ENCODE results near the gene INO80E.
A peak's percentile ranks its signal among the peaks of the same experiment; 100 is the strongest.

INO80E gene

DNA sequence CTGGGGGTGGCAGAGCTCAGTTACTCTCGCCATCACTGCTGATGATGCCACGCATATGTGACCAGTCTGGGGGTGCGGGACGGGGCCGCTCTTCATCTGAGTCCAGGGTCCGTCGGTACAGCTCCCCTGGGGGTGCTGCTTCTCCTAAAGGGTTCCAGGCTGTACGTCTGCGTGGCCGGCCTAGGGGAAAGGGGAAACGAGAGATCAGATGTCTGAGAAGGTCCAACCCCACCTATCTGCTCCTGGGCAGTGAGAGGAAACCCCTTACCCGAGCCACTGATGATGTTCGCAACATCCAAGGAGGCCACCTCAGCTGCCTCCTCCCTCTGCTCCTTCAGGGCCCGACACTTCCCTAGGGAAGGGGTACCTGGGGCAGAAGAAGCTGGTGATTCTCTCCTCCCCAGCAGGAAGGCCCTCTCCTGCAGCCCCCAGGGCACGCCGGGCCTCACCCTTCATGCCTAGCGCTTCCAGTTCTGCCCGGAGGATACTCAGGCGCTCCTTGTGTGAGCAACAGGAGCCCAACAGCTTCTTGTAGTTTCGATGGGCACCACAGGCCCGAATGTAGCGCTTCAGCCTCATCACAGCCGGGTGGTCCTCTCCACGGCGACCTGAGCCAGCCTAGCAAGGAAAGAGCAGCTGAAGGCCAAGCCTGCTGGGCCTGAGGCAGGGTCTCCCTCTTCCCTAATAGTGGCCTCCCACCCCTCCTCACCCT, 2.7 kb upstream of the INO80E start:
- no peak for DNase-seq (ENCODE audit: low spot score)

GRCh38 chr16:29993903-29994599, 2.0 kb upstream of the INO80E start:
- DNase-seq (ENCODE audit: low spot score): no peak

- DNase-seq (ENCODE audit: low spot score): no peak
These were observed 1.3 kb upstream of the INO80E start for GRCh38 chr16:29994600-29995323.

- peak; percentile 84 for DNase-seq (ENCODE audit: low spot score)
These were observed 624 bp upstream of the INO80E start, which contains the start of gene HIRIP3 for GRCh38 chr16:29995324-29995910. Gene HIRIP3 (minus strand): TSS chr16:29995617. CDS start chr16:29995605, 12 bp downstream.

GRCh38 chr16:29996766-29997250, 767 bp downstream of the INO80E start:
- DNase-seq (ENCODE audit: low spot score): no peak

DNA sequence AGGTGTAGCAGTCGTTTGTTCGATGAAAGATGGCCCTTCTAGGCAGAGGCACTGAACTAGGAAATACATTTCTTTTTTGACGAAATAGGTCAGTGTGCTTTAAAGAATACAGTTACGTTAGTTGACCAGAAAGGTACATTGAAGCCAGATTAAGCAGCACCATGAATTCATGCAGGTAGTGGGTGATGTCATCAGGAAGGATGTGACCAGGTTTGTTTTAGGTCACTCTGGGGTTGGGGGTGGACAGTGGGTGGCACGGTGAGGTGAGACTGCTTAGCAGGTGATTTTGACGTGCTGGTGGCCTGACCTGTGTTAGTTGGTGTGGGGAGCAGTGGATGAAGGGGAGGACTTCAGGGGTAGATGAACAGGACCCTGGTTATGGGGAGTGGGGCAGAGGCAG, 3.6 kb downstream of the INO80E start:
- DNase-seq (ENCODE audit: low spot score): no peak

- no peak for DNase-seq (ENCODE audit: low spot score)
These were observed 4.9 kb downstream of the INO80E start for GRCh38 chr16:30000735-30001631.

- DNase-seq (ENCODE audit: low spot score): no peak
These were observed 6.7 kb downstream of the INO80E start for GRCh38 chr16:30002614-30003346.

DNA sequence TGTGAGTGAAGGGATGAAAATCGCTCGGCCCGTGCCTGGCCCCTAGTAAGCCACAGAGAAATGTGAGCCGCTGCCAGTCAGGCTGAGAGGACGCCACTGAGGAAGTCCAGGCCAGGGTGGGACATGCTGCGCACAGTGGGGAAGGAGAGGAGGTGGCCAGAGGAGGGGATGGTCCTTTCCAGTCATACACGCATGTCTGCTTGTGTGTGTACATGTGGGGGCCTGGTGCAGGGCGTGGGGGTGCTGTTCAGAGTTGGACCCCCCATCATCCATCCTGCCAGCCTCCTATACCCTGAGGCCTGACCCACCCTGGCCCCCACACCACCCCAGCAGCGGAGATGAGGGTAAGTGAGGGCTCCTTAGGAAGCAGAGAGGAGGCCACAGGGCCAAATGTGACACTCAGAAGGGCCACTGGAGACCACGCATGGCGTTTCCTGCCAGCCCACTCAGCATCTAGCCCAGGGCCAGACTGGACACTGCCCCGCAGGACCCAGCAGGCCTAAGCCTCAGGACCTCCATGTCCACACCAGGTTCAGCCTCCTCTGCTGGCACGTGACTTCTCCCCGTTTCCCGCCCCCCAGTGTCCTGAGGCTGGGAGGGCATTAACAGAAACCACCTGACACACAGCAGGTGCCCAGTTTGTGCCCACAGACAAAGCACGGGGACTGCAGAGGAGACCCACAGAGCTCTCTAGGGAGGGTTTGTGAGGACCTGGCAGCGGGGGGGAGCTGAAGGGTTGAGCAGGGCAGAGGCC, 7.8 kb downstream of the INO80E start:
- no peak for DNase-seq (ENCODE audit: low spot score)

DNA sequence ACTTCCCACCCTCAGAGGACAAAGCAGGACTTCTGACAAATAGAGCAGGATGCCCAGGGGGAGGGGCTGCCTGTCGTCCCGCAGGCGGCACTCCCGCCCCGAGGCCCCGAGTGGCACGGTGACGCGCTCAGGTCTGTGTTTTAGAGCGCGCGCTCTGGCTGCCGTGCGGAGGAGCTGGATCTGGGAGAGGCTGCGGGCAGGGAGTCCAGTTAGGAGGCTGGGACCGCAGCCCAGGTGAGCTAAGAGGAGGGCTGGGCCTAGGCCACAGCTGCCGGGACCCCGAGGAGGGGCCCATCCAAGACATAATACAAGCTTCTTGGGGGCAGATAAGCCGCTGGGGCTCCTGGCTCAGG, 8.4 kb downstream of the INO80E start:
- DNase-seq (ENCODE audit: low spot score): no peak

- no peak for DNase-seq (ENCODE audit: low spot score)
These were observed 8.8 kb downstream of the INO80E start for GRCh38 chr16:30004811-30005242.

GRCh38 chr16:30005341-30006094, 9.5 kb downstream of the INO80E start:
- DNase-seq (ENCODE audit: low spot score): peak; percentile 11

DNA sequence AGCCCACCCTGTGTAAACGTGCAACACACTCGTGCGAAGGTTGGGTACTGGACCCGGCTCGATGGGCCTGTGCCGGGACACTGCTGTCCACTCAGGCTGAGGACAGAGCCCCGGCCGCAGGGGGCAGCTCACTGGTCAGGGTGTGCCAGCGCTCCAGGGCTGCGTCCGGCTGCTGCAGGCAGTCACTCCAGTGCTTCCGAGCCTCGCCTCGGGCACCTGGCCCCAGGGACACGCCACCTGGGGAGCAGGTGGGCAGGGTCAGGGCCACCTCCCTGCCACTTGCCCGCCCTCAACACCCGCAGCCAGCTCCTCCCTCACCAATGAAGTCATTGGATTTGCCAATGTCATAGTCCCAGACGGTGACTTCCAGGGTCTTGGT, 10.0 kb downstream of the INO80E start:
- no peak for DNase-seq (ENCODE audit: low spot score)

DNA sequence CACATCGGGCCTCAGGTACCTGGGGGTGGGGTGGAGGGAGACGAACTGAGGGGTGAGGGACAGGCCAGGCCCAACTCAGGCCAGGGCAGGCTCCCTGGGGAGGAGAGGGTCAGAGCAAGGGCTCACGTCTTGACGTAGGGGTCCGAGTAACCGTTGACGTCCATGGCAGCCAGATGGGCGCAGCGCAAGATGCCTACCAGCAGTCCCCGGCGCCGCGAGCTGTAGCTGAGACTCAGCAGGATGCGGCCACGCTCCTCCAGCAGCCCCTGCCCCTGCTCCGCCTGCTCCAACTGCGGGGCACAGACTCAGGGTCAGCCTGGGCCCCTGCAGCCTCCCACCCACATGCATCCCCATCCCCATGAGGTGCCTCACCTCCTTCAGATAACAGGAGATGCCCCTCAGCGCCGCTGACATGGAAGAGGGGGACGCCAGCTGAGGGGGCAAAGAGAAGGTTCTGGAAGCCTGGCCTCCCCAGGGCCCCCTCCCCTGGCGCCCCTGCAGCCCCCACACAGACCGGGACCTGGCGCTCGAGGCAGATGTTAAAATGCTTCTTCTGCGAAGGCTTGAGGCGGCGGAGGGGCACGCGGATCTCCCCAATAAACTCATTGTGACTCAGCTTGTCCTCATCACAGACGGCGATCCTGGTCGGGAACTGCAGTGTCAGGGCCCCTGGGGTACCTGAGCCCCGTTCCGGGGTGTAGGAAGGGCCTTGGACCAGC, 10.8 kb downstream of the INO80E start:
- DNase-seq (ENCODE audit: low spot score): no peak

GRCh38 chr16:30007378-30007895, 11.4 kb downstream of the INO80E start:
- no peak for DNase-seq (ENCODE audit: low spot score)

- no peak for DNase-seq (ENCODE audit: low spot score)
These were observed 13.2 kb downstream of the INO80E start for GRCh38 chr16:30009085-30009862.
